Measurements from ENCODE around the gene CCNE1.

- no peak for TF ChIP-seq CTCF (optimal IDR thresholded peaks at IDR 0.05 in 1 of 3, IDR thresholded peaks at IDR 0.05 in 1 of 3, conservative IDR thresholded peaks at IDR 0.05 in 1 of 3; ENCODE audit: extremely low read depth in 1 of 3, insufficient read depth in 2 of 3, low read length in 3 of 3)
- no peak for TF ChIP-seq EZH2 (IDR thresholded peaks at IDR 0.05; ENCODE audit: low read length)
Measured at GRCh38 chr19:29843180-29844051, 31.6 kb downstream of the CCNE1 start.

Measured in keratinocyte (primary cell).